Measurements from ENCODE around the gene ANKRD52.

ANKRD52 gene

DNA sequence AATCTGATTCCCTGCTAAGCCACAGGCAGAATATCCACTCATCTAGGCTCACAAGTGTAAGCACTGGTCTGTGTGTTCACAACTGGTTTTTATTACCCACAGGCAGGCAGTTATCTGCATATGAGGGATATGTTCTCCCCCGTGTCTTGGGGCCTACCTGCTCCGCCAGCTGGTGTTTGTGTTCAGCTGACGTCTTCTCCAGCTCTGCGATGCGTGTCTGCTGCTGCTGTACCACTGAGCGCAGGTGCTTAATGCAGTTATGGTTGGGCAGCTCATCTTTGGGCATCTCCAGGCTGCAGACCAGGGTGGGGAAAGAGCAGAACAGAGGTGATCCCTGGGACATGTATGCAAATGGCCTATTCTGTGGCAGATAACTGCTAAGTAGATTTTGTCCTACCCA is 50.2 kb downstream of the ANKRD52 start:
- no peak for DNase-seq (ENCODE audit: low spot score)

DNA sequence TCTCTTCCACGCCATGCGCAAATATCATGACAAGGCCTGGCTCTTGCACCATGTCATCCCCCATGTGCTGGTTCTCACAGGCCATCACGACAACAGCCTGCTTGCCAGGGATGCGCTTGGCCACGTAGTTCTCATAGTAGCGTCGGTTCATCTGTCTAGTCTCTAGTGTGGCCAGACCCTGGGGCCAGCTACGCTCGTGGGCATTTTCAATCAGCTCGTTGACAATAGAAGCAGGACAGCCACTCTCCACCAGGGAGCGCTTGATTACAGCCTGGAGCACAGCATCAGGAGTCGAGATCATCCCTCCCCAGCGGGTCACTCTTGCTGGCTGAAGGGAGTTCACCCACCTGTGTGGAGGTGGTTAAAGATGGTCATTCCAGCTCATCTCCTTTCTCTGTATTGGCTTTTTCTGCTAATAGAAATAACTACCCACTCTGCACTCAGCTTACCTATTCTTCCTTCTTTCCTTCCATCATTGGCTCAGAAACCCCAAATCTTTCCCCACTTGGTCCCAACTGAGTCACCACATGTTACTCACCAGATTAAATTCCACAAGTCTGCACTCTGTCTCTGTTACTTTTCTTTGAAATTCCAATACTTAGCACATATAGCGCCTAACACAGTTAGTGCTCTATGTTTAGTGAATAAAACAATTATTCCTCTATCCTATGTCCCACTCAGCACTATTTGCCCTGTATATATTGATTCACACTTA is 51.6 kb downstream of the ANKRD52 start:
- DNase-seq (ENCODE audit: low spot score): no peak

DNA sequence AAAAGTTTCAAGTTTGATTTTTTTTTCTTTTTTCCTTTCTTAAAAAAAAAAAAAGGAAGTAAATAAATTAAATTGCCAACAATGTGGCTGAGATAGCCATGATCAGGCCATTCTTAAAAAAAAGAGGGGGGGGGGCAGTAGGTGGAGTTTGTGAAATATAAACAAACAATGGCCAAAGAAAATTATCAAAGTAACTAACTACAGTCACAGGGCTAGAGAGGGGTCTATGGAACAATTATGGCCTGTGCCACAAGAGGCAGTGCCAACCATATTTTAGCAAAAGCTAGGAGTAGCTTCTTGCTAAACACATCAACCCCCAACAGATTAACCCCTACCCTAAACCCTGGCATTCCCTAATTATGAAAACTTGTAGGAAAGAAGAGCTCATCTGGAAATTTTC is 52.7 kb downstream of the ANKRD52 start:
- DNase-seq (ENCODE audit: low spot score): no peak

DNA sequence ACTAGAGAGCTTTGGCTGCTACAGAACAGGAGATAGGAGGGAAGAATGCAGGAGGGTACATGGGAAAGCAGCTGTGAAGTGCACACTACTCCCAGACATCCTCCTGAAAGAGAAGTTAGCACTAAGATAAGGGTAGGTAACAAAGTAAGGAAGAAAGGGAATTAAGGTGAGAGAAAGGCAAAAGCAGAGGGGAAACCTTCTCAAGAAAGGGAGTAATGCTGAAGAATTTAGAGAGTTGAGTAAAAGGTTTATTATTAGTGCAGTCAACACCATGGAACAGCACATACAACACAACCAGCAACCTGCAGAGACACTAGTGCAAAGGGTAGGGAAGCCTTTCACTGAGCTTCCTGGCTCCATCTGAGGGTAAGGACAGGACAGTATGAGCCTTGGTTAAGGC is 53.9 kb downstream of the ANKRD52 start:
- DNase-seq (ENCODE audit: low spot score): no peak

DNA sequence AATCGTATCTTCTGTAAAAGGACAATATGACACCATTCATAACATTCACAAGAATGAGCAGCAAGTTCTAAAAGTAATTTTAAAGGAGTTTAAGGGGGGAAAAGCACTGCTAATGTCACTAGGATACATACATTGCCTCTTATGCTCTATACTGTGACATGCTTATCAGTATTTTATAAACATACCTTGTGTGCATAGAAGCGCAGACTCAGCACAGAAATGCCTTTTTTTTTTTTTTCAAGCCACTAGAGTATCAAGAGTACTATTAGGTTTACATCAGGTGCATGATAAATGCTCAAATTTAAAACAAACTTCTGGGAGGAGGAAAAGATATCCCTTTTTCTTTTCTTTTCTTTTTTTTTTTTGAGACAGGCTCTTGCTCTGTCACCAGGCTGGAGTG is 55.3 kb downstream of the ANKRD52 start:
- no peak for DNase-seq (ENCODE audit: low spot score)

DNA sequence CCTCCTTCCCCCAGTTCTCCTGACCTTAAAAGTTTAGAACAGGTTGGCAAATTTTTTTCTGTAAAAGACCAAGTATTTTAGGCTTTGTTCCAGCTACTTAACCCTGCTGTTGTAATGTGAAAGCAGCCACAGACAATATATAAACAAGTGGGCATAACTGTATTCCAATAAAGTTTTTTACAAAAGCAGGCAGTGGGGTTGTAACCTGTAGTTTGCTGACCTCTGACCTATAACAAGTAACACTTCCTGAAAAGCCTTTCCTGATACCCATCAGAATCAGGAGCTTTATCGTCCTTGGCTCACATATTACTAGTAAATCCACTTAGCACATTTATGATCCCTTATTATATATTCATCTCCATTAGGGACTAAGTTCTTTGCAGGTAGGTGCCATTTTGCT is 55.8 kb downstream of the ANKRD52 start:
- DNase-seq (ENCODE audit: low spot score): no peak

DNA sequence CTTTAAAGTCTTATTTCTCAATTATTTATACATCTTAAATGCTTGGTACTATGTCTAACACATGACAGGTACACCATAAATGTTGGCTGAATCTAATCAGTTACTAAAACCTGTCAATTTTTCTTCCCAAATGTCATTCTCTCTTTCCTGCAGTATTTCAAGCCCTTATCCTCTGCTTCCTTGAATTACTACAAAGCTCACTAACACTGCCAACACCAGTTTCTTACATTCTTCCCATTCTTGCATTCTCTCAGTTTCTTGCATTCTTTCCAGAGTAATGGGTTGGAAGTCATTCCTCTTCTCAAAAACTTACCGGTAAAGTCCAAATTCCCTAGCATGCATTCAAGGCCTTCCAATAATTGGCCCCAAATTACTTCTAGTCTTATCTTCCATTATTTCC is 59.3 kb downstream of the ANKRD52 start:
- DNase-seq (ENCODE audit: low spot score): no peak

DNA sequence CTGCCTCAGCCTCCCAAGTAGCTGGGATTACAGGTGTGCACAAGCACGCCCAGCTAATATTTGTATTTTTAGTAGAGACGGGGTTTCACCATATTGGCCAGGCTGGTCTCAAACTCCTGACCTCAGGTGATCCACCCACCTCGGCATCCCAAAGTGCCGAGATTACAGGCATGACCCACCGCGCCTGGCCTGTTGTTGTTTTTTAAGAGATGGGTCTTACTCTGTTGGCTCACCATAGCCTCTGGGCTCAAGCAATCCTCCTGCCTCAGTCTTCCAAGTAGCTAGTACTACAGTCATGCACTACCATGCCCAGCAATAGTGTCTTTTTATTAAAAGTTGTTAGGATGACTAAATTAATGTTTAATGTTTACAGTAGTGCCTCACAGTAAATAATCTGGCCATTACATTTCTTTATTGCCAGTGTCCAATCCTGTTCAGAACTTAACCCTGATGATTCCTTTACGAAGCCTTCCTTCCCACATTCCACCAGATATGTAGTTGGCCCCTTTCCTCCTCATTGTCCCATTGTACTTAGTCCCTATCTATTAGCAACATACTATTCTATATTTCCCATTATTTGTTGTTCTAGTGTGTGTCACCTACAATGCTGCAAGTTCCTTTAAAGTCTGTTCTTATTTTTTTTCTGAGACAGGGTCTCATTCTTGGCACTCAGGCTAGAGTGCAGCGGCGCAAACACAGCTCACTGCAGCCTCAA is 60.1 kb downstream of the ANKRD52 start:
- no peak for DNase-seq (ENCODE audit: low spot score)

DNA sequence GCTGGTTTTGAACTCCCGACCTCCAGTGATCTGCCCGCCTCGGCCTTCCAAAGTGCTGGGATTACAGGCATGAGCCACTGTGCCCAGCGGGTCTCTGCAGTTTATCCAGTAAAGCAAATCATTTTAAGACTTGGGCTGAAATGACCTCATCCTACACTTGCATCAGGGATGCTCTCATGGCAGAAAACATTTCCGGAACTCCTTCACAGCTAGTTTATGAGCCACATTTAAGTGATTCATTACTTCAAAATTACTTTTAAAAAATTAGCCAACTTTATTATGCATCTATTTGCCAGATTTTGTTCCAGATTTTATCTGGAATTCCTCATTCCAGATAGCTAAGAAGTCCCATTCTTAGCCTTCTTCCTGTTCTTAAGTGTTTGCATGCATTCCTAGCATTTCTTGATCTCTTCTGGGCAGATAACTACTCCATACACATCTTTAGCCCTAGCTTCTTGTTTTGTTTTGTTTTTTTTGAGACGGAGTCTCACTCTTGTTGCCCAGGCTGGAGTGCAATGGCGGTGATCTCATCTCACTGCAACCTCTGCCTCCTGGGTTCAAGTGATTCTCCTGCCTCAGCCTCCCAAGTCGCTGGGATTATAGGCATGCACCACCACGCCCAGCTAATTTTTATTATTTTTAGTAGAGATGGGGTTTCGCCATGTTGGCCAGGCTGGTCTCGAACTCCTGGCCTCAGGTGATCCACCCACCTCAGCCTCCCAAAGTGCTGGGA is 61.2 kb downstream of the ANKRD52 start:
- DNase-seq (ENCODE audit: low spot score): peak; percentile 67

DNA sequence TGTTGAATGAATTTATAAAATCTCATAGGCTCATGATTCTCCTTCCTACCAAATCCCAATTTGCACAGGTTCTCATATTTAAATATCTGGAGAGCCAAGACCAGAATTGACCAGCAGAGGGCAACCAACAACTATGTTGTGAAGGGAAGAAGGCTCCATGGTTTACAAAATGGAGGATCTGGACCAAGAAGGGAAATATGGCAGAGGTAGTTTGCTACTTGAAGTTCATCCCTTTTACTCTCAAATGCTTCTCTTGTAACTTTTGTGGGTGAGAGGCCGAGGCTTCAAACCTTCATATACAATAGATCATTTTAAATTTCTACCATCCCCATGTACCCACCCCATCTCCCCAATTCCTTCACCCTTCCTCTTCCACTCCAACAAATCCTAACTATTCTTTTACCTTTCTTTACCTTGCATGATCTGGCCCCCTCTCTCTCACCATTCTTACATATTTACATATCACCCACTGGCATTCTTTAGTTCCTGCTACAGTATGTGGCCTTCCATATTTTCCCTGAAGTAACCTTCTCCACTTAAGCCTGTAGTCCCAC is 65.1 kb downstream of the ANKRD52 start:
- peak; percentile 67 for DNase-seq (ENCODE audit: low spot score)

DNA sequence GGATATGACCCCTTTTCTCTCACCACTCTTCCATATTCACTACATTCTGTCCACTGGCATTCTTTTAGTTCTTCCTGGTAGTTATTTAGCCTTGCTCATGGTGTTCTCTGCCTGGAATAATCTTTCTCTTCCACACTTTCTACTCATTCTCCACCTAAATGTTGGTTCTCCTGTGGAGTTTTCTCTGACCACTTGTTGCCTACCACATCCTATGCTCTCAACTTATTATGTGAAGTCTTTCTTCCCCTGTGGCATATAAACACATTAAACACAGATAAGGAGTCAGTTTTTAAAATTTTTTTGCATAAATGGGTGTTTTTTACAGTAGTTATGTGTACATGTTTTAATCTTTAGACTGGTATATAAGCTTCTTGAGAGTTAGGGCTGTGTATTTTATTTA is 65.6 kb downstream of the ANKRD52 start:
- DNase-seq (ENCODE audit: low spot score): no peak

DNA sequence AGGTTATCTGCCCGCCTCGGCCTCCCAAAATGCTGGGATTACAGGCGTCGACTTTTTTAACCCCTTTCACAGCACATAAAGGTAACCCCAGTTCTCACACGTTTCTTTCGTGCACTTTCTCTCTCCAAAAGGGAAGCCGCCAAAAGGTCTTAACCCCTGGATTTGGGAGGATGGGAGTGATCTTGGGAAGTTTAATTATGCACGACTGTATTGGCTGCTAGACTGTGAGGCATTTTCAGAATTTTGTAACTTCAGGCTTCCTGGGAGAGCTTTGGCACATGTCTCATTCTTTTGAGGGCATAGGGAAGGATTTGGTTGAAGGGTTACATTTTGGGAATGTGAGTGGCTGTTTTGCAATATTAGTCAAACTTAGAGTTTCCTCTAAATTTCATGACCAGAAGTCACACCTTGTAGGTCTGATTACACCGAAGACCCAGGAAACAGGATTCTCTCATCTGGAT is 67.5 kb downstream of the ANKRD52 start:
- DNase-seq (ENCODE audit: low spot score): no peak

DNA sequence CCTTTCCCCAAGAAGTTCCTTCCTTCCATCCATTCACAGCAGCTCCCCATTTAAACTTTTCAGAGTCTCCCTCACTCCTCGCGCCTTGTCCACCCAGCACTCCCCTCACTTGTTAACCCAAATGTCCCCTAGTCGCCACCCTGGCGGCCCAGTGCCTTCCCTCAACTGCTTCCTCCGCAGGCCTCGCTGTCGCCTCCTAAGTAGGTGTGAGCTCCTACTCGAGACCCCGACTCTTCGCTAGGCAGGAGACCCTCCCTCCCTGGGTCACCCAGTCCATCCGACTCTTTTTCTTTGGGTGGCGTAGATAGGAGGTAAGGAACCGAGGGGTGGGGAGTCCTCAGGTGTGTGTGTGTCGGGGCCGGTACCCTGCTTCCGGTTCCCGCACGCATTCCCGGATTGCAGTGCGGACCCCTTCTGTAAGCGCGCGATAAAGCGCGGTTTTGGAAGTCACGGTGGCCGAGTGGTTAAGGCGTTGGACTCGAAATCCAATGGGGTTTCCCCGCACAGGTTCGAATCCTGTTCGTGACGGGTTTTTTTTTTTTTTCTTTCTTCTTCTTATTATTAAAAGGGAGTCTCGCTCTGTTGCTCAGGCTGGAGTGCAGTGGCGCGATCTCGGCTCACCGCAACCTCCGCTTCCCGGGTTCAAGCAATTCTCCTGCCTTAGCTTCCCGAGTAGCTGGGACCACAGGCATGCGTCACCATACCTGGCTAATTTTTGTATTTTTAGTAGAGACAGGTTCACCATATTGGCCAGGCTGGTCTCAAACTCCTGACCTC is 68.1 kb downstream of the ANKRD52 start:
- peak; percentile 82 for DNase-seq (ENCODE audit: low spot score)

DNA sequence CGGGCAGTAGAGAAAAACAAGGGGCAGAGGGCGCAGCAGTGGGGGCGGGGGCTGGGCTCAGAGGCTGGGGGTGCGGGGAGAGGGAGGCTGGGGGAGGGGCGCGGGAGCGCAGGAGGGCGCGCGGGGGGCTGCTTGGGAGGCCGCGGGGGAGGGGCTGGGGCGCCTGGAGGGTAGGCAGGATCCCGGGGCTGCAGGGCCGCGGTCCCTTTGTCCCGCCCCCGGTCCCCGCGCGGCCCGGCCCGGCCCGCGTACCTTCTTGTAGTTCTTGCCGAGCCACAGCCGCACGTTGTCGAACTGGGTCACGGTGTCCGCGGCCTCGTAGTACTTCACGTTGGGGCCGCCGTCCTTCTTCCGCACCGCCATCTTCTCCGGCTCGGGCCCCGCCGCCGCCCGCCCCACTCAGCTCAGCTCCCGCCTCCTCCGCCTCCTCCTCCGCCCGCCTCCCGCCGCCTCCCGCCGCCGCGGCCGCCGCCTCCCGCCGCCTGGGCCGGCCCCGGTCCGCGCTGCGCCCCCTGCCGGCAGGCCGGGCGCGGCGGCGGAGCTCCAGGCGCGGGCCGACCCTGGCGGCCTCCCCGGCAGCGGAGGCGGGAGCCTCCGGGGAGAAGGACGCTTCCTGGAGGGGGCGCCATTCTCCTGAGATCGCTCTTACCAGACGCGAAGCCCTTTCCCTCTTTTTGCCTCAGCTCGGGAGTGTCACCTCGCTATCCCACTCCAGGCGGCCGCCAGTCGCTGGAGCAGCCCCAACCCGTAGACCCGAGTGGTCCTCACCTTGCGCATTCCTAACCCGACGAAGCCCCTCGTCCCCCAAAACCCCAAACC is 68.9 kb downstream of the ANKRD52 start, which contains the start of gene SMARCC2:
SMARCC2 (minus strand) TSS at position 385 of the 819 bp plus-strand sequence; CDS start at position 363, 22 bp downstream.
- peak; percentile 96 for DNase-seq (ENCODE audit: low spot score)

DNA sequence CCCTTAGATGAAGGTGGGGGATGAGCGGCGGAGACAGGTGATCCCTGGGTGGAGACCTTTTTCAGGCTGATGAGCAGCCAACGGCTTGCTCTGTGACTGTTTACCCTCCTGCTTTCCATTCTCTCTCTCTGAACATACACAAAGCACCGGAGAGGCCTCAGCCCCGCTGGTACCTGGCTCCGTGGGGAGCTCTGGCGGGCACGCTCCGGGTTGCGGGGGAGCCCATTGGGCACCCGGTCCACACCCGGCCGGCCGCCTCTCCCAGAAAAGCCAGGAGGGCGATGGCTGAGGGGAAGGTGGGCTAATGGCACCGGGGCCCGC is 69.4 kb downstream of the ANKRD52 start:
- no peak for DNase-seq (ENCODE audit: low spot score)

DNA sequence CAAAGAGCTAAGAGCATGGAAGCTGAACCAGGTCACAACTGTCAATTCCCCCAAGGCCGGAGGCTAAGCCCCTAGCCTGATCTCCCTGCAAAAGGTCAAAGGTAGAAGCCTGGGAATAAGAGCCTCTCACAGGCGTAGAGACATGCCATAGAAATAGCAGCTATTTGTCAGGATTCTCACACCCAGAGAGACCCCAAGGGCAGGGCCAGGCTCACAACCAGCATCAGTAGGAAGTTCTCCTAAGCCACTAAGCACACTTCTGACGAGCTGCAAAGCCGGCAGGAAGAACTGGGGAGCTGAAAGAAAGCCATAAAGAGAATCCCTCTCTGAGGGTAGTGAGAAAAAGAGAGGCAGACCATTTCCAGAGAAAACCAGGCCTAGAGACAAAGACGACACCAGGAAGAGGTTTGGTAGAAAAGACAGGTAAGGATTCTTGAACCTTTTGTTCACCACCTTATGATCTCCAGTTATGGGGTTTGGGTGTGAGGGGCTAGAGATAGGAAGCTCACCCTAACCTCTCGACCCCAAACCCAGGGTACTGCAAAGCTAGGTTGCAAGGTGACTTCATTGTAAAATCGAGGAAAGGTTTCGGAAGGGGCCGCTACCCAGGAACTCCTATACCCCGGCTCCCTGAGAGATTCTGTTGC is 69.9 kb downstream of the ANKRD52 start:
- DNase-seq (ENCODE audit: low spot score): no peak

Measured in AG08396 (cell line).